Bronchus fibroblast of lung (primary cell): Measurements from ENCODE around the gene ATXN7. TPM values are rescaled to one million over a fixed set of nuclear protein-coding genes. Genes with fewer than 3 reads are reported as not detected.

ENCODE experiments used
- total RNA-seq: library from RNA; depleted of rRNA; stranded (reverse); fragments of >200 nt; gene quantifications from 2 replicates; pipeline ENCODE4 v1.2.3, GENCODE V29; 2015

The ATXN7 gene, protein sequence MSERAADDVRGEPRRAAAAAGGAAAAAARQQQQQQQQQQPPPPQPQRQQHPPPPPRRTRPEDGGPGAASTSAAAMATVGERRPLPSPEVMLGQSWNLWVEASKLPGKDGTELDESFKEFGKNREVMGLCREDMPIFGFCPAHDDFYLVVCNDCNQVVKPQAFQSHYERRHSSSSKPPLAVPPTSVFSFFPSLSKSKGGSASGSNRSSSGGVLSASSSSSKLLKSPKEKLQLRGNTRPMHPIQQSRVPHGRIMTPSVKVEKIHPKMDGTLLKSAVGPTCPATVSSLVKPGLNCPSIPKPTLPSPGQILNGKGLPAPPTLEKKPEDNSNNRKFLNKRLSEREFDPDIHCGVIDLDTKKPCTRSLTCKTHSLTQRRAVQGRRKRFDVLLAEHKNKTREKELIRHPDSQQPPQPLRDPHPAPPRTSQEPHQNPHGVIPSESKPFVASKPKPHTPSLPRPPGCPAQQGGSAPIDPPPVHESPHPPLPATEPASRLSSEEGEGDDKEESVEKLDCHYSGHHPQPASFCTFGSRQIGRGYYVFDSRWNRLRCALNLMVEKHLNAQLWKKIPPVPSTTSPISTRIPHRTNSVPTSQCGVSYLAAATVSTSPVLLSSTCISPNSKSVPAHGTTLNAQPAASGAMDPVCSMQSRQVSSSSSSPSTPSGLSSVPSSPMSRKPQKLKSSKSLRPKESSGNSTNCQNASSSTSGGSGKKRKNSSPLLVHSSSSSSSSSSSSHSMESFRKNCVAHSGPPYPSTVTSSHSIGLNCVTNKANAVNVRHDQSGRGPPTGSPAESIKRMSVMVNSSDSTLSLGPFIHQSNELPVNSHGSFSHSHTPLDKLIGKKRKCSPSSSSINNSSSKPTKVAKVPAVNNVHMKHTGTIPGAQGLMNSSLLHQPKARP
- total RNA-seq, result 5.2 and 5.4 TPM in 2 replicates

DNA sequence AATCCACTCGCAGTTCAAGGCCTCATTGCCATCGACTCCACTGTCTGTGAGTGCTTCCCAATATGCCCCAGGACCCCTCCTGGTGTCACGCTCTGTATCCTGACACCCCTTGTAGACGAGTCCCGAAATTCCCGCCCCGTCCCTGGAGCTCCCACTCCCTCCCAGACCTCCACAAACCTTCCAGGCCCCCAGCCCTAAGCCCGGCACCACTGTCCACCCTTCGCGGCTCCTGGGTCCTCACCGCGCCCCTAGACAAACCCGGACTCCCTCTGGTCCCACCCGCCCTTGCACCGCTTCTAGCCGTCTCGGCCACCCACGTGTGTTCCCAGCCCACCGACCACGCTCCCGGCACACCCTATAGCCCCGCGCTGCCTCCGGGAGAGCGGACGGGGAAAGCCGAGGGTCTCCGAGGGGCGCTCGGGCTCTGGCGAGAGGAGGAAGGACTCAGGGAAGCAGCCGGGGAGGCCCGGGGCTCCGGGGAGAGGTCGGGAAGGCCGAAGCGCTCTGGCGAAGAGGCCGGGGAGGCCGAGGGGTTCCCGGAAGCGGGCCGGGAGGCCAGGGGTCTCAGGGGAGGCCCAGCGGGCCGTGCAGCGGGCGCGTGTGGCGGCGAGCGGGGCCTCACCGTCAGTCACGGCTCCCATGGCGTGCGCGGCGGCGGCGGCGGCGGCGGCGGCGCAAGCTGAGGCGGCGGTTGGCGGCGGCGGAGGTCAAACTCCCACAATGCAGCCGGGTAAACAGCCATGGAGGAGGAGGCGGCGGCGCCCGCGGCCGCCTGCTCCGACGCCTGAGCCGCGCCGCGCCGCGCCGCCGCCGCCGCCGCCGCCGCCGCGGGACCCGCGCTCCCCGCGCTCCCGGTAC is at the start of gene ATXN7, which contains the start of gene THOC7:
ATXN7 (plus strand) TSS at position 718 of the 858 bp plus-strand sequence. CDS start 48,732 bp downstream, outside the sequence.
THOC7 (minus strand) TSS at position 656 of the 858 bp plus-strand sequence; CDS start at position 641, 15 bp downstream.

DNA sequence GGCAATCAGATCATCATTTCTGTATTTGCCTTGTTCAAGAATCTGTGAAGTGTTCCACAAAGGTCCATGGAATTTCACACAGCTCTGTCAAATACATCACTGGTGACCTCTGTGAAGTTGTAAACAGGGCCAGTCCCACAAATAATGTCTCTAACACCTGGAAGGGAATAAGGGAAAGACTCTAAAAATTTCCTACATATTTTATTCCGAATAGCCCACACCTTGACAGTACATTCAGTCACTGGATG is 44.6 kb upstream of the ATXN7 start, which contains the start of gene C3orf49:
C3orf49 (plus strand) TSS at position 149 of the 248 bp plus-strand sequence. CDS start 173 bp downstream, outside the sequence.

DNA sequence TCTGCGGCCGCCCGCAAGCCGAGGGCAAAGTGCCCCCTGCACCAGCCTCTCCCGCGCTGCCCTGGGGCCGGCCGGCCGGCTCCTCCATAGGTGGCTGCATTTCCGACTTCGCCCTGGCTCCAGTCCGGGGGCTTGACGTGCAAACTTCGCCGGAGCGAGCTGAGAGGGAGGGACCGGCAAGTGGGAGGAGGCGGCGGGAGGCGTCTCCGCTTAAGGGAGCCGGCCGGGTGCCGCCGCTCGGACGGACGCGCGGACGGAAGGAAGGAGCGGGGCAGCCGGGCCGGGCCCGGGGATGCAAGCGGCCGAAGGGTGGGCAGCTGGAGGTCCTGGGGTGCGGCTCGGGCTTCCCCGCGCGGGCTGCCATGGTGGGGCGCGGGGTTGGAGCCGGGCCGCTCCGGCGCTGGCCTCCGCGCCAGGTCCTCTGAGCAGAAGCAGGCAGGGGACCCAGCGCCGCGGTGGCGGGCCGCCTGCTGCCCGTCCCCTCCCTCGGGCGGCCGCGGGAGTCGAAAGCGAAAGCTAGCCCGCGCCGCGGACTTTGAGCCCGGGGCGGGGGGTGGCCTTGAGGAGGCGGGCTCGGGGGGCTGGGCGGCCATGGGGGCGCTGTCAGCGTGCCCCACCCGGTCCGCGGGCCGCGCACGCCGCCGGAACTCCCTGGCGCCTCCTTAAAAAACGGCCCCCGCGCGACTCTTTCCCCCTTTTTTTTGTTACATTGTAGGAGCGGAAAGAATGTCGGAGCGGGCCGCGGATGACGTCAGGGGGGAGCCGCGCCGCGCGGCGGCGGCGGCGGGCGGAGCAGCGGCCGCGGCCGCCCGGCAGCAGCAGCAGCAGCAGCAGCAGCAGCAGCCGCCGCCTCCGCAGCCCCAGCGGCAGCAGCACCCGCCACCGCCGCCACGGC is 48.5 kb downstream of the ATXN7 start, which contains the start of gene SCAANT1:
SCAANT1 (minus strand) TSS at position 511 of the 895 bp plus-strand sequence.

DNA sequence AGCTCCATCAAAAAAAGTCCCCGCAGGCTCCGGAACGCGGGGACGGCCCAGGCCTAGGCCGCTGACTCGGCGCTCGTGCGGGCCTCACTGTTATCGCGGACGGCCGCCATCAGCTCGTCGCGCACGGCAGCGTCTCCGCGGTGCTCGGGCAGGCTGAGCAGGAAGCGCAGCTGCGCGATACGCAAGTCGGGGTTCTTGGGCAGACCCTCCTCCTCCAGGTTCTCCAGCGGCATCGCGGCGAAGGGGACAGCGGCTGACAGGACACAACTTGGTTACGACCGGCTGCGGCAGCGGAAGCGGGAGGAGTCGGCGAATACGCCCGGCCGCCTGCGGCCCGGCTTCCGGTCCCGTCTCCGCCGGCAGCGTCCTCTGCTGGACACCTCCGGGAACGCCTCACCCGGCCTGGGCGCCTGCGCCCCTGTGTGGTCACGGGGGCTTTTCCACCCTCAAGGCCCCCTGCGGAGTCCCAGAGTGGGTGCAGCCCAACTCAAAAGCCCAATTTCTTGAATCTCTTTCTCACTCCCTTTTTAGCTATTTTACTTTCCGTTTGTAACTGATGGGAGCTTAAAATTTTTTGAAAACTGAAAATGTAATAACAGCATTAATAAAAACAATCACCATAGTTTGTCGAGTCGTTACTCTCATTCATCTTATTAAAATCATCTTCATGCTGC is 159.7 kb downstream of the ATXN7 start, which contains the start of gene PSMD6:
PSMD6 (minus strand) TSS at position 308 of the 674 bp plus-strand sequence; CDS start at position 233, 75 bp downstream.

Other genes with a start within 250 kb of the ATXN7 start
- not detected in 2 replicates for gene SNTN, start 211.2 kb upstream of the ATXN7 start, total RNA-seq
- not detected in 2 replicates for gene C3orf49, start 44.6 kb upstream of the ATXN7 start, total RNA-seq
- gene THOC7, start 62 bp upstream of the ATXN7 start, total RNA-seq, result 54.9 and 62.9 TPM in 2 replicates
- gene SCAANT1, start 48.5 kb downstream of the ATXN7 start, total RNA-seq, result not detected in 2 replicates
- 86.7 and 92.6 TPM in 2 replicates for gene PSMD6, start 159.6 kb downstream of the ATXN7 start, total RNA-seq